NOMO-1 treated with dmso at 0.1 percent for 144 hours (cell line): ENCODE results near the gene ASAP3.

ENCODE experiments used
- DNase-seq: peaks from one replicate; lab custom pipeline; 2025; ENCODE audit not compliant: unreplicated experiment; lab: John Stamatoyannopoulos, UW

The ASAP3 gene

GRCh38 chr1:23424293-23425192 lies 59.4 kb downstream of the ASAP3 start, which contains the start of gene TCEA3:
Gene TCEA3, minus strand, starts transcription at chr1:23424748. Its CDS starts 115 bp downstream, at chr1:23424633.
- no peak for DNase-seq

- DNase-seq: no peak
Measured at GRCh38 chr1:23423415-23424292, 60.3 kb downstream of the ASAP3 start.

GRCh38 chr1:23422941-23423340 lies 61.0 kb downstream of the ASAP3 start:
- no peak for DNase-seq

GRCh38 chr1:23422241-23422877 lies 61.6 kb downstream of the ASAP3 start:
- DNase-seq: peak; percentile 45

- no peak for DNase-seq
Measured at GRCh38 chr1:23421753-23422240, 62.2 kb downstream of the ASAP3 start.

- DNase-seq: no peak
Measured at GRCh38 chr1:23421343-23421742, 62.6 kb downstream of the ASAP3 start.

GRCh38 chr1:23420778-23421177 lies 63.2 kb downstream of the ASAP3 start:
- no peak for DNase-seq

GRCh38 chr1:23419180-23419579 lies 64.8 kb downstream of the ASAP3 start:
- no peak for DNase-seq

- no peak for DNase-seq
Measured at GRCh38 chr1:23417570-23417969, 66.4 kb downstream of the ASAP3 start.

GRCh38 chr1:23416964-23417363 lies 67.0 kb downstream of the ASAP3 start:
- no peak for DNase-seq

GRCh38 chr1:23408797-23409290 lies 75.1 kb downstream of the ASAP3 start:
- DNase-seq: no peak

- no peak for DNase-seq
Measured at GRCh38 chr1:23407016-23407630, 76.9 kb downstream of the ASAP3 start.

- DNase-seq: no peak
Measured at GRCh38 chr1:23405946-23406345, 78.0 kb downstream of the ASAP3 start.

- peak; percentile 54 for DNase-seq
Measured at GRCh38 chr1:23403735-23404486, 80.1 kb downstream of the ASAP3 start.

GRCh38 chr1:23403355-23403734 lies 80.6 kb downstream of the ASAP3 start:
- DNase-seq: no peak

- DNase-seq: no peak
Measured at GRCh38 chr1:23403038-23403336, 81.0 kb downstream of the ASAP3 start.

- peak; percentile 24 for DNase-seq
Measured at GRCh38 chr1:23402286-23403037, 81.5 kb downstream of the ASAP3 start.

GRCh38 chr1:23401313-23401712 lies 82.7 kb downstream of the ASAP3 start:
- no peak for DNase-seq
